Osteocyte (in vitro differentiated cells): ENCODE measurements around the gene EXOC6B. TPM values are rescaled to one million over a fixed set of nuclear protein-coding genes. Genes with fewer than 3 reads are reported as not detected.
A peak's percentile ranks its signal among the peaks of the same experiment; 100 is the strongest.
"Not testable (repeated sequence)": the region's sequence is repeated elsewhere in the genome, so short reads cannot be mapped to it uniquely, and the experiment has no call there.

Experiments
- DNase-seq: peaks from one replicate; pipeline ENCODE4 v3.0.0; 2021; ENCODE audit warnings: mixed read lengths; ENCODE audit not compliant: unreplicated experiment; ENCODE audit errors: extremely low spot score
- H3K27ac Mint-ChIP-seq: one replicate; pipeline ENCODE4 v1.8.0; 2021; ENCODE audit warnings: mild to moderate bottlenecking, mixed read lengths; ENCODE audit not compliant: unreplicated experiment
- H3K27me3 Mint-ChIP-seq: one replicate; pipeline ENCODE4 v1.8.0; 2021; ENCODE audit warnings: mixed read lengths; ENCODE audit not compliant: unreplicated experiment
- H3K36me3 Mint-ChIP-seq: one replicate; pipeline ENCODE4 v1.8.0; 2021; ENCODE audit warnings: mixed read lengths; ENCODE audit not compliant: unreplicated experiment
- H3K4me1 Mint-ChIP-seq: one replicate; pipeline ENCODE4 v1.8.0; 2021; ENCODE audit warnings: mixed read lengths; ENCODE audit not compliant: unreplicated experiment
- H3K4me3 Mint-ChIP-seq: one replicate; pipeline ENCODE4 v1.8.0; 2021; ENCODE audit warnings: mild to moderate bottlenecking, moderate library complexity, mixed read lengths; ENCODE audit not compliant: unreplicated experiment
- H3K9me3 Mint-ChIP-seq: one replicate; pipeline ENCODE4 v1.8.0; 2021; ENCODE audit warnings: mixed read lengths; ENCODE audit not compliant: unreplicated experiment
- CTCF ChIP-seq: fragments of 200-600 bp; sonication (generic); IDR thresholded peaks from 2 replicates; pipeline ENCODE4 v1.5.0; 2021; ENCODE audit warnings: antibody characterized with exemption, mild to moderate bottlenecking, moderate library complexity
- total RNA-seq: library from RNA; stranded (reverse); gene quantifications from 2 replicates; pipeline ENCODE4 v1.2.1, GENCODE V29; 2021

The EXOC6B gene
- total RNA-seq, 1 donor from 2014 or later = 33.8 TPM

DNA sequence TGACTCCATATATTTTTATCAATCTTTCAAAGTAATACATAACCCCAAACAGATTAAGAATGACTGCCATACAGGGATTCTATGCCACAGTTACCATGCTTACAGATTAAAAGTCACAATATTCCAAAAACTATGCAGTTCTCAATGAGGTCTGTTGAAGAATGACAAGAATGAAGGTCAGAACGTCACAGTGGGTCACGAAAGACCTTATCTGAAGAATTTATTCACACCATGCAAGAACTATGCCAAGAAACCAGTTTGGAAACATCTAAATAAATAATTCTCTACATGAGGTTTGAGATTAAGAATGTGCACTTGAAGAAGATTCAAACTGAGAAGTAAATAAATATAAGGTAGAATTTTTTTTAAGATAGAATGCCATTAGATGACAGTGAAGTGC, 253.3 kb downstream of the EXOC6B start:
- no peaks in the 10 kb centered on the region for H3K9me3 Mint-ChIP-seq
- no peak overlapping the region for H3K4me3 Mint-ChIP-seq
- H3K27me3 Mint-ChIP-seq = no peaks in the 10 kb centered on the region
- no peak for TF ChIP-seq CTCF
- peaks cover 2% of the 10 kb centered on the region for H3K36me3 Mint-ChIP-seq
- DNase-seq = no peak
- no peak overlapping the region for H3K27ac Mint-ChIP-seq
- H3K4me1 Mint-ChIP-seq = peaks cover 48% of the 10 kb centered on the region

DNA sequence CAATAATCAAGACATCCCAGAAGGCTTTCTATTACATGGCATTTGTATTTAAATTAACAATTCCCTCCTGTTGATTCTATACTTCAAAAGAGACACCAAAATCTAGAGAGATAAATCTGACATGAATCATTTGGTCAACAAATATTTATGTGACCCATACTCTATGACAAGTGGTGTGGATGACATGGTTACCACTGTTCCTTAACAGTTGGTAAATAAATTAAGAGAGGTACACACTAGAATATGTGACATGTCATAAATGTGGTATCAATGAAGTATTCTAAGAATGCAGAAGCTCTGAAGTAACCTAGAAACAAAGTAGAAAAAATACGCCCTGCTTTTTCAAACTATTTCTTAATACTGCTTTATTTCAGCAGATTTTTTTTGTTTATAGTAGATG, 255.4 kb downstream of the EXOC6B start:
- no peak for TF ChIP-seq CTCF
- Mint-ChIP-seq H3K27ac (no peak overlapping the region), H3K36me3 (peaks cover 2% of the 10 kb centered on the region), H3K27me3 (no peaks in the 10 kb centered on the region), H3K9me3 (no peaks in the 10 kb centered on the region), H3K4me3 (no peak overlapping the region), H3K4me1 (peaks cover 28% of the 10 kb centered on the region)
- no peak for DNase-seq

GRCh38 chr2:72562451-72563153, 263.2 kb downstream of the EXOC6B start:
- no peak overlapping the region for H3K4me3 Mint-ChIP-seq
- H3K4me1 Mint-ChIP-seq = peaks cover 35% of the 10 kb centered on the region
- no peaks in the 10 kb centered on the region for H3K27me3 Mint-ChIP-seq
- H3K9me3 Mint-ChIP-seq = no peaks in the 10 kb centered on the region
- H3K36me3 Mint-ChIP-seq = peaks cover 4% of the 10 kb centered on the region
- TF ChIP-seq CTCF = no peak
- DNase-seq = no peak
- peak overlapping the region; percentile 69 for H3K27ac Mint-ChIP-seq

- DNase-seq = no peak
- peaks cover 4% of the 10 kb centered on the region for H3K36me3 Mint-ChIP-seq
- peaks cover 33% of the 10 kb centered on the region for H3K4me1 Mint-ChIP-seq
- no peaks in the 10 kb centered on the region for H3K9me3 Mint-ChIP-seq
- TF ChIP-seq CTCF = no peak
- no peak overlapping the region for H3K4me3 Mint-ChIP-seq
- no peaks in the 10 kb centered on the region for H3K27me3 Mint-ChIP-seq
- H3K27ac Mint-ChIP-seq = peak overlapping the region; percentile 69
These were observed 264.1 kb downstream of the EXOC6B start for GRCh38 chr2:72561621-72562318.

- Mint-ChIP-seq H3K27me3 (no peaks in the 10 kb centered on the region), H3K4me1 (peaks cover 13% of the 10 kb centered on the region), H3K4me3 (no peak overlapping the region), H3K36me3 (peaks cover 15% of the 10 kb centered on the region), H3K9me3 (no peaks in the 10 kb centered on the region), H3K27ac (no peak overlapping the region)
- DNase-seq = no peak
- no peak for TF ChIP-seq CTCF
These were observed 269.9 kb downstream of the EXOC6B start for GRCh38 chr2:72555943-72556342.

GRCh38 chr2:72555363-72555762, 270.5 kb downstream of the EXOC6B start:
- DNase-seq, H3K4me3 Mint-ChIP-seq, H3K4me1 Mint-ChIP-seq, H3K27me3 Mint-ChIP-seq, H3K27ac Mint-ChIP-seq, H3K9me3 Mint-ChIP-seq: not testable (repeated sequence)
- peaks cover 15% of the 10 kb centered on the region for H3K36me3 Mint-ChIP-seq

DNA sequence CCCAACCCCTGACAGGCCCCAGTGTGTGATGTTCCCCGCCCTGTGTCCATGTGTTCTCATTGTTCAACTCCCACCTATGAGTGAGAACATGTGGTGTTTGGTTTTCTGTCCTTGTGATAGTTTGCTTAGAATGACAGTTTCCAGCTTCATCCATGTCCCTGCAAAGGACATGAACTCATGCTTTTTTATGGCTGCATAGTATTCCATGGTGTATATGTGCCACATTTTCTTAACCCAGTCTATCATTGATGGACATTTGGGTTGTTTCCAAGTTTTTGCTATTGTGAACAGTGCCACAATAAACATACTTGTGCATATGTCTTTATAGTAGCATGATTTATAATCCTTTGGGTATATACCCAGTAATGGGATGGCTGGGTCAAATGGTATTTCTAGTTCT, 270.9 kb downstream of the EXOC6B start:
- DNase-seq, H3K4me3 Mint-ChIP-seq, H3K27me3 Mint-ChIP-seq, H3K27ac Mint-ChIP-seq, H3K9me3 Mint-ChIP-seq, H3K4me1 Mint-ChIP-seq: not testable (repeated sequence)
- peaks cover 15% of the 10 kb centered on the region for H3K36me3 Mint-ChIP-seq
